Psoas muscle (tissue), 8 donors: ENCODE measurements around the gene LRRC45. TPM values are rescaled to one million over a fixed set of nuclear protein-coding genes. Genes with fewer than 3 reads are reported as not detected.

Experiments used
- ATAC-seq, 4 donors: fragments of 200-7000 bp; cut with Tn5 transposase; one replicate each; pipeline ENCODE4 v1.9.1; 2020; ENCODE audit warnings: moderate library complexity in 3 of 4, mild to moderate bottlenecking in 2 of 4
- DNase-seq, 2 donors: peaks; one replicate each; pipeline ENCODE4 v3.0.0-alpha.2; 2020
- H3K27ac ChIP-seq: fragments of 200-600 bp; one replicate; pipeline ENCODE4 v1.8.0; 2022
- H3K27me3 ChIP-seq, 3 donors: fragments of 200-600 bp in 1 of 3; one replicate each; pipeline versions ENCODE4 v1.6.1 to v1.8.0; 2013 to 2022; ENCODE audit warnings: low read length in 2 of 3, mild to moderate bottlenecking in 2 of 3, moderate library complexity in 1 of 3; ENCODE audit not compliant: insufficient read depth in 3 of 3
- H3K36me3 ChIP-seq, 2 donors: fragments of 200-600 bp in 1 of 2; one replicate each; pipeline versions ENCODE4 v1.6.1 to v1.8.0; 2013 to 2022; ENCODE audit warnings: low read depth in 1 of 2, mild to moderate bottlenecking in 1 of 2, moderate library complexity in 1 of 2; ENCODE audit not compliant: insufficient read depth in 1 of 2
- H3K4me1 ChIP-seq: fragments of 200-600 bp; one replicate; pipeline ENCODE4 v1.8.0; 2022
- H3K4me3 ChIP-seq: fragments of 200-600 bp; one replicate; pipeline ENCODE4 v1.8.0; 2022; ENCODE audit warnings: mild to moderate bottlenecking
- H3K9me3 ChIP-seq: fragments of 200-600 bp; one replicate; pipeline ENCODE4 v1.8.0; 2022
- WGBS, 3 donors: extraction: QIAGEN DNeasy Blood & Tissue Kit; methylation state at CpG; one replicate each; pipeline versions ENCODE4 v1.1.6 to v1.1.7; 2013; 5-methylcytosine and 5-hydroxymethylcytosine counted together
- intact Hi-C, 2 donors: fragments of 100-400 bp; cut with DNase I; formaldehyde crosslinking; loops; one replicate each; pipeline versions ENCODE4 v1.11.0 to v1.14.2; 2022
- polyA plus RNA-seq, 3 donors: library from polyadenylated mRNA; stranded (reverse); fragments of 200-250 nt; gene quantifications; one replicate each; pipeline ENCODE4 v1.2.3, GENCODE V29; 2013
- total RNA-seq, 4 donors: library from RNA; stranded (reverse); fragmentation: NEBNext Ultra II Directional in 2 of 4; extraction: Animal tissue kit (Norgen Biotek cat#: 25700) in 2 of 4; gene quantifications; one replicate each; pipeline versions ENCODE4 v1.2.1 to v1.2.4, GENCODE V29; 2021 to 2023
- TF ChIP-seq, protein P1 (sequence below): fragments of 200-600 bp; IDR thresholded peaks from one replicate; pipeline ENCODE4 v1.8.0; 2022; ENCODE audit warnings: antibody characterized with exemption
- donor health status: healthy with polysubstance abuse.
- donor health status: DM: no; HTN: no; CAD: no; lungs with moderate emphysema.
- donor health status: Bipolar disorder and iron deficiency.
- donor health status: healthy.
- donor health status: DM: yes; HTN: yes; CAD: no.
- donor health status: DM: no; HTN: no; CAD: no.
- donor health status: DM: no; HTN: no; CAD: no.
- donor health status: DM: yes; HTN: yes; CAD: no.

LRRC45 gene
- total and polyA plus RNA-seq, 7 donors: 1.4 to 7.1 (median 3.0) TPM

DNA sequence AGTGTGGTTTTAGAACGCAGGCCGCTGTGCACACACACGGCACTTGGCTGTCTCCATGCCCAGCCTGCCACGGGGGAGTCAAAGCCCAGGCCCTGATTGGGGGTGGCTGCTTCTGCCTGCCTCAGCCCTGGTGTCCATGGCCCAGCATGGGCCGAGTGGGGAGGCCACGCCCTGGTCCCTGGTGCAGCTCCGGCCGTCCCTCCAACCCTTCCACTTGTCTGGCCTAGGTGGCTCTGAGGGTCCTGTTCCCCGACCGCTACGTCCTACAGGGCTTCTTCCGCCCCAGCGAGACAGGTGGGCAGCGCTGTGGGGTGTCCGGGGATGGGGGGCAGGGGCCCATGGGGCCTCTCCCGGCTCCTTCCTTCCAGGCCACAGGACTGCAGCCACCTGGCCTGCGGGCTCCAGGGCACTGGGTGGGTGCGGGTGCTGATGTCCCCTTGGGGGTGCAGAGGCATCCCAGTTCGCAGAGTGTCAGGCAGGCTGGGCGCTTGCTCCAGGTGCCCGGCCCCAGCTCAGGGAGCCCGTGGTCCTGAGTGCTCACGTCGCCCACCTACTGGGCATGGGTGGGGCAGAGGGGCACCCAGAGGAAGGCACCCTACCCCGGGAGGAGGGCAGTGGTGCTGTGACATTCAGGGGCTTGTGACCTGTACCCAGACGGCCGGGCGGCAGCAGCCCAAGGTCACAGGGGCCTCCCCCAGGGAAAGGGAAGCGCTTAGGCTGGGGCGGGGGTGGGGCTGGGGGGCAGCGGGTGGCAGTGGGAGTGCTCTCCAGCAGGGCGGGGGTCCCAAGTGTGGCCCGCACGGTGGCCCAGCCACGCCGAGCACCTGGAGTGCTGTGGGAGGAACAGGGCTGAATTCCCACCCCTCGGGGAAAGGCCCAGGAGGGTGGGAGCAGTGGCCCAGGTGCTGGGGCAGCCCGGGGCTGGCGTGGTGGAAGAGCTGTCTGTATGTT, 12.3 kb upstream of the LRRC45 start:
- Histone ChIP-seq H3K9me3 (no peaks in the 10 kb centered on the region), H3K27me3 (no peaks in the 10 kb centered on the region), H3K27ac (no peak overlapping the region), H3K36me3 (peaks cover 0 to 37% of the 10 kb centered on the region in 2 donors), H3K4me1 (peaks cover under 1% of the 10 kb centered on the region), H3K4me3 (no peak overlapping the region)
- TF ChIP-seq, protein P1, sequence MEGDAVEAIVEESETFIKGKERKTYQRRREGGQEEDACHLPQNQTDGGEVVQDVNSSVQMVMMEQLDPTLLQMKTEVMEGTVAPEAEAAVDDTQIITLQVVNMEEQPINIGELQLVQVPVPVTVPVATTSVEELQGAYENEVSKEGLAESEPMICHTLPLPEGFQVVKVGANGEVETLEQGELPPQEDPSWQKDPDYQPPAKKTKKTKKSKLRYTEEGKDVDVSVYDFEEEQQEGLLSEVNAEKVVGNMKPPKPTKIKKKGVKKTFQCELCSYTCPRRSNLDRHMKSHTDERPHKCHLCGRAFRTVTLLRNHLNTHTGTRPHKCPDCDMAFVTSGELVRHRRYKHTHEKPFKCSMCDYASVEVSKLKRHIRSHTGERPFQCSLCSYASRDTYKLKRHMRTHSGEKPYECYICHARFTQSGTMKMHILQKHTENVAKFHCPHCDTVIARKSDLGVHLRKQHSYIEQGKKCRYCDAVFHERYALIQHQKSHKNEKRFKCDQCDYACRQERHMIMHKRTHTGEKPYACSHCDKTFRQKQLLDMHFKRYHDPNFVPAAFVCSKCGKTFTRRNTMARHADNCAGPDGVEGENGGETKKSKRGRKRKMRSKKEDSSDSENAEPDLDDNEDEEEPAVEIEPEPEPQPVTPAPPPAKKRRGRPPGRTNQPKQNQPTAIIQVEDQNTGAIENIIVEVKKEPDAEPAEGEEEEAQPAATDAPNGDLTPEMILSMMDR: no peak
- intact Hi-C loops: no loop called here
- DNase-seq (no peak), ATAC-seq (no peak)
- 93 to 94% (median 93%) methylated on average over 36 to 39 of the region's 39 CpGs for whole genome bisulfite sequencing, 3 donors

- TF ChIP-seq, protein P1: no peak
- no peak for DNase-seq
- no peak overlapping the region for H3K4me3 ChIP-seq
- H3K27me3 ChIP-seq: no peaks in the 10 kb centered on the region
- H3K9me3 ChIP-seq: no peaks in the 10 kb centered on the region
- intact Hi-C loops: no loop called here
- ATAC-seq: no peak
- H3K27ac ChIP-seq: no peak overlapping the region
- H3K4me1 ChIP-seq: no peaks in the 10 kb centered on the region
- H3K36me3 ChIP-seq: peaks cover 0 to 37% of the 10 kb centered on the region in 2 donors
- 94 to 95% (median 95%) methylated on average over 18 to 19 of the region's 19 CpGs for WGBS, 3 donors
Observed at GRCh38 chr17:82011617-82012187, 11.4 kb upstream of the LRRC45 start.

DNA sequence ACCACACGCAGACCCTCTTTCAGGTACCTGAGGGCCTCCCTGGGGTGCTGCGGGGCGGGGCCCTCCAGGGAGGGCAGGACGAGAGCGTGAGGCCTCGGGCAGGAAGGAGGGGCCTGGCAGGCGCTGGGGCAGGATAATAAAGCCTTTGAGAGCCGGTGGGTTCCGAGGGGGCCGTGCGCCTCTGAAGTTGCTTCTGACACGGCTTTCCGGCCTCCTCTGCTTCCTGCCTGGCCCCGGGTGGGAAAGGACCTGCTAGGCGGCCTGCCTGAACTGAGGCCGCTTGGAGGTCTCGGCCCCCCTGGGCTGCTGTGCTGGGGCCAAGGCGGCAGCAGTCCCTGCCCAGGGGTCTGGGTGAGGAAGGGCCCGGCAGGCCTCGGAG, 10.9 kb upstream of the LRRC45 start:
- peaks cover 0 to 37% of the 10 kb centered on the region in 2 donors for H3K36me3 ChIP-seq
- TF ChIP-seq, protein P1: no peak
- H3K27ac ChIP-seq: no peak overlapping the region
- DNase-seq (no peak), ATAC-seq (no peak)
- intact Hi-C loops: no loop called here
- no peaks in the 10 kb centered on the region for H3K9me3 ChIP-seq
- peaks cover under 1% of the 10 kb centered on the region for H3K4me1 ChIP-seq
- 79 to 86% (median 81%) methylated on average over 17 to 20 of the region's 20 CpGs for WGBS, 3 donors
- no peaks in the 10 kb centered on the region for H3K27me3 ChIP-seq
- H3K4me3 ChIP-seq: no peak overlapping the region

GRCh38 chr17:82012640-82013295, 10.3 kb upstream of the LRRC45 start:
- H3K4me3 ChIP-seq: no peak overlapping the region
- peaks cover 6% of the 10 kb centered on the region for H3K4me1 ChIP-seq
- H3K27me3 ChIP-seq: no peaks in the 10 kb centered on the region
- ATAC-seq (no peak), DNase-seq (no peak)
- peaks cover 0 to 41% of the 10 kb centered on the region in 2 donors for H3K36me3 ChIP-seq
- TF ChIP-seq, protein P1: no peak
- 85 to 90% (median 85%) methylated on average over 10 to 19 of the region's 19 CpGs for WGBS, 3 donors
- H3K27ac ChIP-seq: no peak overlapping the region
- intact Hi-C loops: no loop called here
- H3K9me3 ChIP-seq: no peaks in the 10 kb centered on the region
